ENCODE measurements around the gene TTLL5. TPM values are rescaled to one million over a fixed set of nuclear protein-coding genes. Genes with fewer than 3 reads are reported as not detected.

The TTLL5 gene
- total and polyA plus RNA-seq, 10 of the 15 experiments (the other 5 are each of a cell fraction or from before 2014, with no cell fraction given), result 3.2 to 25.9 (median 13.8) TPM

GRCh38 chr14:75614179-75614578 is 46.9 kb upstream of the TTLL5 start:
- WGBS (ENCODE audit: insufficient coverage, insufficient replicate concordance, low lambda C conversion rate, missing lambda C conversion rate), result 46% methylated on average over 4 of the region's 4 CpGs
- H2AFZ ChIP-seq (ENCODE audit: control insufficient read depth, low read depth, low read length), result no peak overlapping the region
- H3K79me2 ChIP-seq (ENCODE audit: control insufficient read depth, insufficient read depth, low read length), result no peaks in the 10 kb centered on the region
- H3K4me3 ChIP-seq, result no peak overlapping the region
- no peak for DNase-seq (ENCODE audit: low read depth, low spot score)
- ChIA-PET CTCF (no interaction called here), RAD21 (ENCODE audit: unreplicated experiment) (no interaction called here), POLR2A (no interaction called here), SMC1A (ENCODE audit: uncharacterized antibody, unreplicated experiment) (interaction anchor here (1.1 kb wide), 1 partner anchor 10 kb away, joined by 3 read pairs; no protein-coding TSS in a partner anchor)
- H3K27me3 ChIP-seq (replicated peaks in 1 of 2; ENCODE audit: control insufficient read depth in 2 of 2, insufficient read depth in 2 of 2, low read length in 1 of 2), result no peaks in the 10 kb centered on the region
- no peaks in the 10 kb centered on the region for H3K36me3 ChIP-seq (ENCODE audit: control insufficient read depth in 2 of 2, insufficient read depth in 2 of 2, low read length in 1 of 2)
- H3K4me2 ChIP-seq (ENCODE audit: control insufficient read depth, insufficient read depth), result no peak overlapping the region
- no peak for FAIRE-seq
- H3K4me1 ChIP-seq (ENCODE audit: control insufficient read depth, insufficient read depth, low read length), result no peaks in the 10 kb centered on the region
- no peak for TF ChIP-seq ZBTB33 (IDR thresholded peaks at IDR 0.05)
- no peak for TF ChIP-seq PML (IDR thresholded peaks at IDR 0.05; ENCODE audit: low read length)
- no peak for TF ChIP-seq GATAD2B (conservative IDR thresholded peaks at IDR 0.05; ENCODE audit: low read depth)
- no peak for TF ChIP-seq MAX (IDR thresholded peaks at IDR 0.05; ENCODE audit: low read depth, low read length)
- no peak for TF ChIP-seq TCF12 (IDR thresholded peaks at IDR 0.05; ENCODE audit: low read depth, low read length)
- no peak for TF ChIP-seq RUNX3 (IDR thresholded peaks at IDR 0.05; ENCODE audit: low read length)
- TF ChIP-seq CBX5 (IDR thresholded peaks at IDR 0.05; ENCODE audit: low read depth), result no peak
- TF ChIP-seq CHD4 (IDR thresholded peaks at IDR 0.05), result no peak
- ATAC-seq, result no peak
- no peaks in the 10 kb centered on the region for H4K20me1 ChIP-seq (ENCODE audit: control insufficient read depth, insufficient read depth)
- no peak overlapping the region for H3K27ac ChIP-seq (ENCODE audit: control insufficient read depth, insufficient read depth)
- BruUV-seq (replicated peaks), result no TSS peak
- H3K9ac ChIP-seq (ENCODE audit: control insufficient read depth, insufficient read depth, low read length), result no peak overlapping the region
- peaks cover under 1% of the 10 kb centered on the region; the same call in 2 of the 3 replicates for H3K9me3 ChIP-seq (replicated peaks; ENCODE audit: control insufficient read depth, insufficient read depth, low read length)
- intact Hi-C loops (cut with micrococcal nuclease; ENCODE audit: unreplicated experiment), result no loop called here
- in situ Hi-C loops (cut with MboI), result no loop called here
